ENCODE measurements around the gene RUFY4. TPM values are rescaled to one million over a fixed set of nuclear protein-coding genes. Genes with fewer than 3 reads are reported as not detected.

Gene RUFY4
- not detected in 2 replicates for total RNA-seq

GRCh38 chr2:218068721-218069334 lies at the start of gene RUFY4:
TSS of gene RUFY4 (plus strand) at chr2:218069253. CDS start at chr2:218070606, 1,353 bp downstream.

GRCh38 chr2:218125626-218126080 lies 56.6 kb downstream of the RUFY4 start, which contains the start of gene CXCR2:
TSS of gene CXCR2 (plus strand) at chr2:218126028. CDS start at chr2:218134802, 8,774 bp downstream.

Other genes with a start within 250 kb of the RUFY4 start
- gene TNS1, start 66.3 kb upstream of the RUFY4 start, total RNA-seq: 63.7 and 70.1 TPM in 2 replicates
- not detected in 2 replicates for gene CXCR2, start 56.8 kb downstream of the RUFY4 start, total RNA-seq
- gene CXCR1, start 97.7 kb downstream of the RUFY4 start, total RNA-seq: not detected in 2 replicates
- gene ARPC2, start 147.9 kb downstream of the RUFY4 start, total RNA-seq: 230 and 471 TPM in 2 replicates
- 0.47 TPM in 1 of 2 replicates, not detected in the other for gene GPBAR1, start 191.8 kb downstream of the RUFY4 start, total RNA-seq
- 87.8 and 112 TPM in 2 replicates for gene AAMP, start 200.9 kb downstream of the RUFY4 start, total RNA-seq
- gene PNKD, start 201.3 kb downstream of the RUFY4 start, total RNA-seq: 45.0 and 64.1 TPM in 2 replicates
- gene TMBIM1, start 223.2 kb downstream of the RUFY4 start, total RNA-seq: 121 and 180 TPM in 2 replicates